Immature natural killer cell (primary cell): ENCODE data around the gene TIMP3. TPM values are rescaled to one million over a fixed set of nuclear protein-coding genes. Genes with fewer than 3 reads are reported as not detected.
"Not testable (repeated sequence)": the region's sequence is repeated elsewhere in the genome, so short reads cannot be mapped to it uniquely, and the experiment has no call there.

Experiments
- DNase-seq, 3 donors: peaks; one replicate each; pipeline ENCODE4 v3.0.0; 2022; ENCODE audit warnings: mixed read lengths in 1 of 3
- H3K27ac Mint-ChIP-seq, 6 donors: one replicate each; pipeline ENCODE4 v1.8.0; 2020; ENCODE audit warnings: mixed read lengths in 6 of 6, mild to moderate bottlenecking in 5 of 6, inconsistent platforms in 4 of 6, moderate library complexity in 3 of 6
- H3K27me3 Mint-ChIP-seq, 3 donors: one replicate each; pipeline ENCODE4 v1.8.0; 2020 to 2021; ENCODE audit warnings: low read depth in 3 of 3, mild to moderate bottlenecking in 3 of 3, mixed read lengths in 3 of 3, moderate library complexity in 3 of 3, inconsistent platforms in 1 of 3
- H3K36me3 Mint-ChIP-seq, 3 donors: one replicate each; pipeline ENCODE4 v1.8.0; 2020; ENCODE audit warnings: mixed read lengths in 3 of 3, inconsistent platforms in 2 of 3, mild to moderate bottlenecking in 2 of 3
- H3K4me1 Mint-ChIP-seq, 2 donors: one replicate each; pipeline ENCODE4 v1.8.0; 2020; ENCODE audit warnings: inconsistent platforms in 2 of 2, mild to moderate bottlenecking in 2 of 2, mixed read lengths in 2 of 2, moderate library complexity in 1 of 2
- H3K4me3 Mint-ChIP-seq, 5 donors: one replicate each; pipeline ENCODE4 v1.8.0; 2020; ENCODE audit warnings: mild to moderate bottlenecking in 5 of 5, mixed read lengths in 5 of 5, inconsistent platforms in 3 of 5, moderate library complexity in 3 of 5
- H3K9me3 Mint-ChIP-seq, 6 donors: one replicate each; pipeline ENCODE4 v1.8.0; 2020; ENCODE audit warnings: mild to moderate bottlenecking in 6 of 6, mixed read lengths in 6 of 6, inconsistent platforms in 4 of 6, moderate library complexity in 3 of 6
- polyA plus RNA-seq, 3 donors: library from polyadenylated mRNA; unstranded; fragments of 300-500 nt; fragmentation: Illumina TruSeq; gene quantifications; one replicate each; pipeline ENCODE4 v1.2.3, GENCODE V29; 2021

TIMP3 gene
- polyA plus RNA-seq: not detected

DNA sequence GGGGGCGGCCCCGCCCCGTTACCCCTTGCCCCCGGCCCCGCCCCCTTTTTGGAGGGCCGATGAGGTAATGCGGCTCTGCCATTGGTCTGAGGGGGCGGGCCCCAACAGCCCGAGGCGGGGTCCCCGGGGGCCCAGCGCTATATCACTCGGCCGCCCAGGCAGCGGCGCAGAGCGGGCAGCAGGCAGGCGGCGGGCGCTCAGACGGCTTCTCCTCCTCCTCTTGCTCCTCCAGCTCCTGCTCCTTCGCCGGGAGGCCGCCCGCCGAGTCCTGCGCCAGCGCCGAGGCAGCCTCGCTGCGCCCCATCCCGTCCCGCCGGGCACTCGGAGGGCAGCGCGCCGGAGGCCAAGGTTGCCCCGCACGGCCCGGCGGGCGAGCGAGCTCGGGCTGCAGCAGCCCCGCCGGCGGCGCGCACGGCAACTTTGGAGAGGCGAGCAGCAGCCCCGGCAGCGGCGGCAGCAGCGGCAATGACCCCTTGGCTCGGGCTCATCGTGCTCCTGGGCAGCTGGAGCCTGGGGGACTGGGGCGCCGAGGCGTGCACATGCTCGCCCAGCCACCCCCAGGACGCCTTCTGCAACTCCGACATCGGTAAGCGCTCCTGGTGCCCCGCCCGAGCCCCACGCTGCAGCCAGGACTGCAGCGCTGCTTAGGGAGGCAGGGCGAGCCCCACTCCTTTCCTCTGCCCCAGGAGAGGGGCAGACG is at the start of gene TIMP3:
TIMP3 (plus strand) TSS at position 169 of the 700 bp plus-strand sequence; CDS start at position 466, 297 bp downstream.
- no peak within 1 kb of the TSS for H3K27ac Mint-ChIP-seq
- H3K27me3 Mint-ChIP-seq: peaks cover 9 to 19% (median 16%) of the 10 kb centered on the region in 3 donors
- H3K4me3 Mint-ChIP-seq: peak within 1 kb of the TSS in 2 of 5 donors; percentile 10 to 65
- no peak for DNase-seq
- no peaks in the 10 kb centered on the region for H3K36me3 Mint-ChIP-seq
- peaks cover 2 to 6% of the 10 kb centered on the region in 2 donors for H3K4me1 Mint-ChIP-seq
- no peaks in the 10 kb centered on the region for H3K9me3 Mint-ChIP-seq

DNA sequence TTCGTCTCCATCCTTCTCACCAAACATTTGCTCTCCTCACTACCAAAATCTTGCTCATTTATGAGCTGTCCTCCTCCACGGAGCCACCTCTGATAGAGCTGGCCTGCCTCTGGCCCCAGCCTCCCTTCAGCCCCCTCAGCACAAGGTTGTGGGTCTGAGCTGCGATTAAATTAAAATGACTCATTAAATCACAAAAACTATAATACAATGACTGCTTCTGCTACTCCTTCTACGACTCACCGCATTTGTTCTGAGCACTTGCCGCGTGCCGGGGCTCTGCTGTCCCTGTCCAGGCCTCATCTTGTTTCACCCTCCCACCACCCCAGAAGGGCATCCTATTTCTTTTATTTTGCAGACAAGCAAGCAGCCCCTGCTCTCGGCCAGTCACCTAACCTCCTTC is 49.2 kb upstream of the TIMP3 start:
- peaks cover 0 to 3% (median 3%) of the 10 kb centered on the region in 3 donors for H3K27me3 Mint-ChIP-seq
- no peaks in the 10 kb centered on the region for H3K36me3 Mint-ChIP-seq
- no peak overlapping the region for H3K27ac Mint-ChIP-seq
- no peak overlapping the region for H3K4me3 Mint-ChIP-seq
- H3K9me3 Mint-ChIP-seq: no peaks in the 10 kb centered on the region
- peaks cover 0 to 8% of the 10 kb centered on the region in 2 donors for H3K4me1 Mint-ChIP-seq
- no peak for DNase-seq

DNA sequence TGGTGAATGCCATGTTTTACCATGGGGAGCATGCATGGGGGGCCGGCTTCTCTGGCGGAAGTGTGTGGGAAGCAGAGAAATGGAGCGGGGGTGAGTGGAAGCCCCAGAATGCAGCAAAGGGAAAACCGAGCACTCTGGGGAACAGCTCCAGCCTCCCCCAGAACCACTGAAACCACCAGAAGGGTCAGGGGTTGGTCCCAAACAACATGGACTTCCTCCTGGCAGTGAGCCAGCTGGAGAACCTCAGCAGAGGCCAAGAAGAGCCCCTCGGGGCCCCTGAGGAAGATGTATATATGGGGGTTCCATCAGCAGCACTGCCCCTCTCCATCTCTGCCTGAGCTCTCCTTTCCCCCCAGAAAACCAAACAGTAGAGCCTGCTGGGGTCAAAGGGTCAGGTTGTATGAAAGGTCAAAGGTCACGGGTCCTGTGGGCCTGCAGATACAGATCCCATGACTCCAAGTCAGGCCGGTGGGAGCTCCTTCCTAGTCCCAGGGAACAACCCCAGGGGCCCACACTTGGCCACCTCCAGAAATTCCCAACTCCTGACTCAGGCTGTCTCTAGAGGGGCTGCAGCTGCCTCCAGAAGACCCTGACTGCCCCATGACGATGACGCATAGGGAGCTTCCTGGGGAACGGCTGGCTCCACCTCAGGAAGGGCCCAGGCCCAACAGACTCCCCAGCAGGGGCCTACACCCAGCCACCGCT is 48.5 kb upstream of the TIMP3 start:
- Mint-ChIP-seq H3K27ac (no peak overlapping the region), H3K27me3 (peaks cover 0 to 3% (median 3%) of the 10 kb centered on the region in 3 donors), H3K9me3 (no peaks in the 10 kb centered on the region), H3K4me3 (no peak overlapping the region), H3K4me1 (peaks cover 0 to 8% of the 10 kb centered on the region in 2 donors), H3K36me3 (no peaks in the 10 kb centered on the region)
- DNase-seq: no peak

DNA sequence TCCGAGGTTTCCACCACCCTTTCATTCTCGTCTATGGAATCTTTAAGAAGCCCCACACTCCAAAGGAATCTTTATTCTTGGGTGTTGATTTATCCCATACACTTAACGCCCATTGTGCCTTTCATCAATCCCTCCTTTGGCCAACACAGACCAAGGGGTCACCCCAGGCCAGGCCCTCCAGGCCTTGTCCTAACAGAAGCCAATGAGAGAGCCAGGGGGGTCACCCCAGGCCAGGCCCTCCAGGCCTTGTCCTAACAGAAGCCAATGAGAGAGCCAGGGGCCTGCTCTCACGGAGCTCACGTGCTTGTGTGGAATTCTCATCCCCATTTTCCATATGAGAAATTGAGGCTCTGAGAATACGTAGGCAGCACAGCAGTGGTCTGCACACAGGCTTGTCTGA is 47.9 kb upstream of the TIMP3 start:
- Mint-ChIP-seq H3K9me3 (no peaks in the 10 kb centered on the region), H3K4me3 (no peak overlapping the region), H3K27me3 (peaks cover 0 to 3% (median 3%) of the 10 kb centered on the region in 3 donors), H3K36me3 (no peaks in the 10 kb centered on the region), H3K27ac (no peak overlapping the region), H3K4me1 (peaks cover 0 to 8% of the 10 kb centered on the region in 2 donors)
- no peak for DNase-seq

DNA sequence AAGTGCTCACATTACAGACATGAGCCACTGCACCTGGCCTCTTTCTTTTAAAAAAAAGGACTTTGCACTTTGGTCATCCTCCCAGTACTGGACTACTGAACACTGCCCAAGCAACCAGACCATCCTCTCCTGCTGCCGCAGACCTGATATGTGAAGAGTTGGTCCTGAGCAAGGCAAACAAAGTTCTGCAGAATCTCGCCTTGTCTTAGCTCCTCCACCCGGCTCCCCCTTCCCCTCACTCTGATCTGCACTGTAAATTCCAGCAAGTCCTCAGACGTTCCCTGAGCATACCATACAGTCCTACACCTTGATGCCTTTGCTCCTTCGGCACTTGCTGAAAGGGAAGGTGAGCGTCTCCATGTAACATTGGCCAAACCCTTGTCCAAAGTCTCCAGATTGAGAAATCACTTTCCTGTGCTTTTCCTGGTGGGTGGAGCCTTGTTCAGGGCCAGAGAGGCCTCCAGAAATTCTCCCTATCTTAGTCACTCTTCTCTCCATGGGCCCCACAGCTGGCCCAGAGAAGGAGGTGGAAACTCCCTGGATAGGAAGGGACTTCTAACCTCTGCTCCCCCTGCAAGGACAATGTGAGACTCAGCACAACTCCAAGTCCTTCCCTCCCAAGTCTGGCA is 47.0 kb upstream of the TIMP3 start:
- Mint-ChIP-seq H3K4me3 (no peak overlapping the region), H3K27me3 (peaks cover 0 to 3% (median 3%) of the 10 kb centered on the region in 3 donors), H3K4me1 (peaks cover 0 to 8% of the 10 kb centered on the region in 2 donors), H3K36me3 (no peaks in the 10 kb centered on the region), H3K9me3 (no peaks in the 10 kb centered on the region), H3K27ac (no peak overlapping the region)
- DNase-seq: no peak

DNA sequence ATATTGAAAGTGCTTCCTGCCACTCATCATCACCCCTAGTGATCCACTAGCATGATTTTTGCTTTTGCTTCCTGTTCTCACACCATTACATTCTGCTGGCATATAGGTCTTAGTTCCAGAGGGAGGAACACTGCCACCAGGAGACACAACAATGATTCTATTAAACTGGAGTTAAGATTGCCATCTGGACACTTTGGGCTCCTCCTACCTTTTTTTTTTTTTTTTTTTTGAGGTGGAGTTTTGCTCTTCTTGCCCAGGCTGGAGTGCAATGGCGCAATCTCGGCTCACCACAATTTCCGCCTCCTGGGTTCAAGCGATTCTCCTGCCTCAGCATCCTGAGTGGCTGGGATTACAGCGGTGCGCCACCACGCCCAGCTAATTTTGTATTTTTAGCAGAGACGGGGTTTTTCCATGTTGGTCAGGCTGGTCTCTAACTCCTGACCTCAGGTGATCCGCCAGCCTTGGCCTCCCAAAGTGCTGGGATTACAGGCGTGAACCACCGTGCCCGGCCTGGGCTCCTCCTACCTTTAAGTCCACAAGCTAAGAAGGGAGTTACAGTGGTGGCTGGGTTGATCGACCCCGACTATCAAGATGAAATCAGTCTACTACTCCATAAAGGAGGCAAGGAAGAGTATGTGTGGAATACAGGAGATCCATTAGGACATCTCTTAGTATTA is 44.3 kb upstream of the TIMP3 start:
- not testable (repeated sequence) for H3K4me1 Mint-ChIP-seq, H3K4me3 Mint-ChIP-seq, H3K27me3 Mint-ChIP-seq, H3K9me3 Mint-ChIP-seq, DNase-seq, H3K27ac Mint-ChIP-seq, H3K36me3 Mint-ChIP-seq

DNA sequence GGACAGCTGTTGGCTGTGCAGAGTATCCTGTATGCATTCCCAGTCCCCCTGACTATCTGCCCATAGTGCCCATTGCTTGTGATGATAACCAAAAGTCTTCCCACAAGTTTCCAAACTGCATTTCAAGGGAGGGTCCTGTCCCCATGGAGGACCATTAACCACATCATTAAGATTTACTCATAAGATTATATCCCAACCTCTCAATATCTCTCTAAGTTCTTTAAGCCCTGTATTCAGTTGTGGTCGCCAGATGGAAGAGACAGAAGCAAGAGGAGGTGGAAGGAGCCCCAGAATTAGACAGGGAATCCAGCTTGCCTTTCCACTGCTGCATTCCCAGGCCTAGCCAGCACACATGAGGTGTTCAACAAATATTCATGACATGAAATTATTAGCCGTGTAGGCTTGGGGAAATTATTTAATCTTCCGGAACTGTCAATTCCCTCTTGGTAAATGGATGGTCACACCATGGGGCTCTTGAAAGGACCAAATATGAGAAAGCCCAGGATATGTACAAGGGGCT is 42.6 kb upstream of the TIMP3 start:
- Mint-ChIP-seq H3K4me1 (peaks cover 0 to 8% of the 10 kb centered on the region in 2 donors), H3K27ac (no peak overlapping the region), H3K4me3 (no peak overlapping the region), H3K9me3 (no peaks in the 10 kb centered on the region), H3K27me3 (peaks cover 4 to 10% (median 5%) of the 10 kb centered on the region in 3 donors), H3K36me3 (no peaks in the 10 kb centered on the region)
- DNase-seq: no peak

DNA sequence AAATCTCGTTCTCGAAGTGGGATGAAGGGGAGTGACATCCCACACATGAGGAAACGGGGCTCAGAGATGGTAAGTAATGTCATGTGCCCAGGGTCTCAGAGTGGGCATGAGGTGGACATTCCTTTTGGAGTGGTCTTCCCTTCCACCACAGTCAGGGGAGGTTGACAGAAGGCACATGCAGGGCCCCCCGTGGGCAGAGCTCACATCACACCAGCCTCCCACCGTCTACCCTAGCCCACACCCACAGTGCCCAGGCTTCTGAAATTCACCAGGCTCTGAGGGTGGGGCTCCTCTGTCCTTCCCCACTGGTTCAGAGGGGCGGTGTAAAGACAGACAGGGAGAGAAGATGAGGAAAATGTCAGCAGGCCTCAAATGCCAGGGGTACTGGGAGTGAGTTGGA is 41.1 kb upstream of the TIMP3 start:
- Mint-ChIP-seq H3K9me3 (no peaks in the 10 kb centered on the region), H3K27ac (no peak overlapping the region), H3K4me3 (no peak overlapping the region), H3K4me1 (peaks cover 0 to 8% of the 10 kb centered on the region in 2 donors), H3K36me3 (no peaks in the 10 kb centered on the region), H3K27me3 (peaks cover 5 to 8% (median 5%) of the 10 kb centered on the region in 3 donors)
- no peak for DNase-seq

DNA sequence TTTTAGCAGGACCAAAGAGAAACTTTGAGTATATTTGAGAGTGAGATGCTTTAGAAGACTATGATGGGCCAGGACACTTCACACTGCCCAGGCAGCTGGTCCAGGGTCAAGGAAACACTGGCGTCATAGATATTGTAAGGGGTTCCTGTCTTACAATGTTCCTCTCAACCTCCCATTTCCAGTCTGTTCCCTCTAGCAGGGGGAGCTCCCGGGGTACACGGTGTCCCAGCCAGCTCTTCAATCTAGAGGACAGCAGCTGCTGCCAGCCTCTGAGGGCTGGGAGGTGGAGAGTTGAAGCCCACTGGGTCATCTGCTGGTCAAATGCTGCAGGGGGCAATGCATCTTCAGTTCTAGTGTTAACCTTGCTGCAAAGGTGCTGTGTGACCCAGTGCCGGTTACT is 40.7 kb upstream of the TIMP3 start:
- Mint-ChIP-seq H3K27me3 (peaks cover 5 to 8% (median 5%) of the 10 kb centered on the region in 3 donors), H3K9me3 (no peaks in the 10 kb centered on the region), H3K4me1 (peaks cover 0 to 8% of the 10 kb centered on the region in 2 donors), H3K36me3 (no peaks in the 10 kb centered on the region), H3K27ac (no peak overlapping the region), H3K4me3 (no peak overlapping the region)
- DNase-seq: no peak

DNA sequence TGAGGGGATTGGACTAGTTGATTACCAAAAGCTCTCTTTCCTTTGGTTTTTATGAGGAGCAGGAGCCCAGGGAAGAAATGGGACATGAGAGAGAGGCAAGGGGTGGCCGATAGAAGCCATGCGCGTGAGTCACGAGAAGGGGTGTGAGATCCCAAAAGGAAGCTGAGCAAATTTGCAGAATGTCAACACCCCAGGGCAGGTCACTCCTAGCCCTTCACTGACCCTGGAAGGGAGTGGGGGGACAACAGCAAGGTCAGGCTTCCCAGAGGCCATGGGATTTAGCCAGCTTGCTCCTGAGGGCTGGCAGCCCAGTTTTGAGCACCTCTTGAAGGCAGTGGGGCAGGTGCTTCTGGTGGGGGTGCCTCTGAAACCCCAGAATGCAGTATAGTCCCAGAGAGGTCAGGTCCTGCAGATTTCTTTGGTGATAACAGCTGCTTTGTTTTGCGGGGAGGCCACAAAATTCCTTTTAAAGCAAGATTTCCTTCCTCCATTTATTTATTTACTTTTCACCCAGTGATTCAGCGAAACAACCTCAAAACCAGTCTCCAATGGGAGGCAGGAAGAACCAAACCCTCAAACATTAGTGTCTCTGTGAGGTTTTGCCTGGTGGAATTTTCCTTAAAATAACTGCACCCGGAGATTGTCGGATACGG is 40.1 kb upstream of the TIMP3 start:
- H3K4me3 Mint-ChIP-seq: no peak overlapping the region
- H3K9me3 Mint-ChIP-seq: no peaks in the 10 kb centered on the region
- peaks cover 5 to 9% (median 5%) of the 10 kb centered on the region in 3 donors for H3K27me3 Mint-ChIP-seq
- H3K36me3 Mint-ChIP-seq: no peaks in the 10 kb centered on the region
- DNase-seq: no peak
- H3K4me1 Mint-ChIP-seq: peaks cover 0 to 8% of the 10 kb centered on the region in 2 donors
- no peak overlapping the region for H3K27ac Mint-ChIP-seq

DNA sequence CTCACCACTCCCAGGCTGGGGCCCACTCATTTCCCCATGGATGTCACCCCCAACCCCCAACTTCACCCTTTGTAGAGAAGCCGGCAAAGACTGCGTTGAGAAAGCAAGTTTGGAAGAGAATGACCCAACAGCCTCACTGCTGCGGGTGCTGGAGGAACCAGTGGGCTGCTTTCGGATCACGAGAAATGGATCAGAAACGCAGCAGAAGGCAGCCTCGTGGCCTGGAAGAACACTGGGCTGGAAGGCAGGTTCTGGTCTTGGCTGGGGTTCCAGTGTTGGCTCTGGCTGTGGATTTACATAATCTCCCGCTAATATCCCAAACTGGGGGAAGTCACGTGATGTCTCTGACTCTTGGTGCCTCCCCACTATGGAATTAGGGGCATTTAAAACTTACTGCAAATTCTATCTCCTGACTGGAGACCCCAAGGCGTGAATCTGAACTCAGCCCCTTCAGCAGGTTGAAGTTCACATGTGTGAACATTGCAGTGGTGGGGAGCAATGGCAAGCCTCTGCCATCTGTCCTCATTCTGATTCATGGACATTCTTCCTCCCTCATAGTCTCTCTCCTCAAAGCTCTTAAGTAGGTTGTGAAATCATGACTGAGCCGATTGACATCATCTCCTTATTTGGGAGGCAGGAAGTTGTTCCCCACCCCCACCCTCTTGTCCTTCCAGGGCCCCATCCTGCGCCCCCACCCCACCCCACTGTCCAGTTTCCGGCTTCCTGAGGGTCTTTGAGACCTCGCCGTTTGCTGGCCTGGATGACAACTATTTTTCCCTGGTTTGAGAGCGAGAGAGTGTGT is 37.0 kb upstream of the TIMP3 start:
- Mint-ChIP-seq H3K36me3 (no peaks in the 10 kb centered on the region), H3K27me3 (peaks cover 5 to 9% (median 5%) of the 10 kb centered on the region in 3 donors), H3K4me1 (no peaks in the 10 kb centered on the region), H3K4me3 (no peak overlapping the region), H3K9me3 (no peaks in the 10 kb centered on the region), H3K27ac (no peak overlapping the region)
- no peak for DNase-seq

DNA sequence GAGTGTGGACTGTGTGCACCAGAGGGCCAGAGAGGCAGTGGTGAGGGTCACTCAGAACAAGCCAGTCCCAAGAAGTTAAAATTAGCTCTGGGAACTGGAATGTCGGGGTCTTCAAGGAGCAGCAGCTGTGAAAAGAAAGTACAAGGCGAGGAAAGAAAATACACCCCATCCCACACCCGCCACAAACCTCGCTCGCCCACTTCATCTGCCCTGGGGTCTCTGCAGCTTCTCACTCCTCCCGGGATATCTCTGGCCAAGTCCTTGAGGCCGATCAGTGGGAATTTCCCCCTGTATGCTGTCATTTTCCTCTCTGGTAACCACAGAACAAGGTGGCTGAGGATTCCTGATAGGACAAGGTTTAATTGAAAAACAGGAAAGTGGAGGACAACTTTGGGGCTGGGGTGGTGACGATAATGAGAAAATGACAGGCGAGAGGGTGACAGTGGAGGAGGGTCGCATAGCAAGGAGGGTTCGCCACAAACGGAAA is 36.3 kb upstream of the TIMP3 start:
- H3K27ac Mint-ChIP-seq: peak overlapping the region in 1 of 6 donors; percentile 13
- peaks cover 5 to 9% (median 5%) of the 10 kb centered on the region in 3 donors for H3K27me3 Mint-ChIP-seq
- no peak for DNase-seq
- H3K9me3 Mint-ChIP-seq: no peaks in the 10 kb centered on the region
- no peaks in the 10 kb centered on the region for H3K36me3 Mint-ChIP-seq
- no peaks in the 10 kb centered on the region for H3K4me1 Mint-ChIP-seq
- H3K4me3 Mint-ChIP-seq: no peak overlapping the region
